OCI-LY1 (cell line): ENCODE measurements around the gene NDRG4.
A peak's percentile ranks its signal among the peaks of the same experiment; 100 is the strongest.

Experiments used
- H2AFZ ChIP-seq: fragments of 200-600 bp; sonication (generic), shearing (Covaris generic); 2 replicates; pipeline ENCODE4 v1.6.0; 2014; ENCODE audit warnings: antibody characterized with exemption, mild to moderate bottlenecking, low read length
- H3F3A ChIP-seq: fragments of 200-600 bp; sonication (generic), shearing (Covaris generic); 2 replicates; pipeline ENCODE4 v1.6.0; 2014; ENCODE audit warnings: mild to moderate bottlenecking, antibody characterized with exemption, low read length, moderate library complexity; ENCODE audit not compliant: insufficient read depth
- H3K27ac ChIP-seq: fragments of 200-600 bp; sonication (generic); 2 replicates; pipeline ENCODE4 v1.5.1; 2014; ENCODE audit warnings: low read length, mixed run types, mild to moderate bottlenecking, low read depth; ENCODE audit not compliant: poor library complexity, severe bottlenecking
- H3K27me3 ChIP-seq: fragments of 200-600 bp; sonication (generic); 2 replicates; pipeline ENCODE4 v1.6.0; 2014; ENCODE audit warnings: antibody characterized with exemption, mild to moderate bottlenecking, low read length, moderate library complexity; ENCODE audit not compliant: insufficient read depth
- H3K36me3 ChIP-seq: fragments of 200-600 bp; sonication (generic); 2 replicates; pipeline ENCODE4 v1.6.1; 2014; ENCODE audit warnings: mild to moderate bottlenecking, antibody characterized with exemption, low read length, moderate library complexity, mixed read lengths; ENCODE audit not compliant: insufficient read depth
- H3K4me1 ChIP-seq: fragments of 200-600 bp; sonication (generic); 2 replicates; pipeline ENCODE4 v1.5.1; 2014; ENCODE audit warnings: mild to moderate bottlenecking, low read length, moderate library complexity; ENCODE audit not compliant: insufficient read depth, severe bottlenecking
- H3K4me2 ChIP-seq: fragments of 200-600 bp; sonication (generic), shearing (Covaris generic); 2 replicates; pipeline ENCODE4 v1.6.1; 2014; ENCODE audit warnings: low read length
- H3K4me3 ChIP-seq: fragments of 200-600 bp; sonication (generic); 2 replicates; pipeline ENCODE4 v1.5.1; 2014; ENCODE audit warnings: low read length, low read depth, mild to moderate bottlenecking, mixed read lengths; ENCODE audit not compliant: poor library complexity, severe bottlenecking
- H3K79me2 ChIP-seq: fragments of 200-600 bp; shearing (Covaris generic); 2 replicates; pipeline ENCODE4 v1.6.1; 2016; ENCODE audit warnings: mixed run types, low read length, mixed read lengths; ENCODE audit not compliant: insufficient read depth
- H3K9ac ChIP-seq: fragments of 200-600 bp; sonication (generic), shearing (Covaris generic); 2 replicates; pipeline ENCODE4 v1.6.1; 2014; ENCODE audit warnings: mild to moderate bottlenecking, low read length, mixed read lengths
- H3K9me2 ChIP-seq: fragments of 200-600 bp; sonication (generic), shearing (Covaris generic); 2 replicates; pipeline ENCODE4 v1.6.1; 2014; ENCODE audit warnings: low read depth, mild to moderate bottlenecking, low read length, mixed read lengths
- H3K9me3 ChIP-seq: fragments of 200-600 bp; shearing (Covaris generic); 2 replicates; pipeline ENCODE4 v1.6.1; 2014; ENCODE audit warnings: low read length, mixed read lengths
- H4K20me1 ChIP-seq: fragments of 200-600 bp; sonication (generic), shearing (Covaris generic); 2 replicates; pipeline ENCODE4 v1.6.0; 2016; ENCODE audit warnings: mild to moderate bottlenecking, low read length; ENCODE audit not compliant: insufficient read depth
- EZH2 ChIP-seq: fragments of 200-600 bp; sonication (generic), shearing (Covaris generic); IDR thresholded peaks from 2 replicates; pipeline ENCODE4 v1.8.0; 2017; ENCODE audit warnings: borderline replicate concordance, mixed run types, mild to moderate bottlenecking, antibody characterized with exemption, low read length, moderate library complexity, mixed read lengths
- TF ChIP-seq, protein P1 (sequence below): fragments of 200-600 bp; sonication (generic), shearing (Covaris generic); IDR thresholded peaks from 2 replicates; pipeline ENCODE4 v1.5.1; 2017; ENCODE audit warnings: mild to moderate bottlenecking, antibody characterized with exemption, low read length, moderate library complexity, mixed read lengths

Gene NDRG4

DNA sequence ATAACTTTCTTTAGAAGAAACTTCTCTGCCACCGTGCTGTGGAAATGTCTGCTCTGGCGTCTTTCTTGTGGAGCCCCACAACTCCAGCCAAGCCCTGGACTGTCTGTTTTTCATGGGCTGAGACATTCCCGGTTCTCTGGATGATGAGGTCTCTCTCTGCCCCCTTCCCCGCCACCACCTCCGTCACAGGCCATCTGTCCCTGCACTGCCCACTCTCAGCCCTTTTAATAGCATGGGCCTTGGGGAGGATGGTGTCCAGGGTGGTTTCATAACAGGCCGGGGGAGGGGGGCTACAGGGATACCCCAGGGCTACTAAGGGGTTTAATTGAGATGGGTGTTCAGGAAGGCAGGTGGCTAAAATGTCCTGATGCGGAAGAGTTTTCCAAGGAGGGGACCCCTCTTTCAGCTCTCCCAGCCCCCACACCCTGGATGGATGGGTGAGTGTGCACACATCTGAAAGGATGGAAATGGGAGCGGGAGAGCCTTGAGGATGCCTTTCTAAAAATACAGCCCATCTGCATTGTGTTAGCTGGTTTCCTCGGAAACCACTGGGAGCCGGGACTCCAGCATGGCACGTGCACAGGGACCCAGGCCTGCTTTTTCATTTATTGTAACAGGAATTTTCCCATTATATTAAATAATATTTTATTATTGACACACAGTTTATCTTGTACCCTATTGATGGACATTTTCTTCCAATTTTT lies 14.6 kb upstream of the NDRG4 start:
- no peak overlapping the region for H3K27ac ChIP-seq
- no peak overlapping the region for H3K4me3 ChIP-seq
- no peak overlapping the region for H2AFZ ChIP-seq
- TF ChIP-seq, protein P1, sequence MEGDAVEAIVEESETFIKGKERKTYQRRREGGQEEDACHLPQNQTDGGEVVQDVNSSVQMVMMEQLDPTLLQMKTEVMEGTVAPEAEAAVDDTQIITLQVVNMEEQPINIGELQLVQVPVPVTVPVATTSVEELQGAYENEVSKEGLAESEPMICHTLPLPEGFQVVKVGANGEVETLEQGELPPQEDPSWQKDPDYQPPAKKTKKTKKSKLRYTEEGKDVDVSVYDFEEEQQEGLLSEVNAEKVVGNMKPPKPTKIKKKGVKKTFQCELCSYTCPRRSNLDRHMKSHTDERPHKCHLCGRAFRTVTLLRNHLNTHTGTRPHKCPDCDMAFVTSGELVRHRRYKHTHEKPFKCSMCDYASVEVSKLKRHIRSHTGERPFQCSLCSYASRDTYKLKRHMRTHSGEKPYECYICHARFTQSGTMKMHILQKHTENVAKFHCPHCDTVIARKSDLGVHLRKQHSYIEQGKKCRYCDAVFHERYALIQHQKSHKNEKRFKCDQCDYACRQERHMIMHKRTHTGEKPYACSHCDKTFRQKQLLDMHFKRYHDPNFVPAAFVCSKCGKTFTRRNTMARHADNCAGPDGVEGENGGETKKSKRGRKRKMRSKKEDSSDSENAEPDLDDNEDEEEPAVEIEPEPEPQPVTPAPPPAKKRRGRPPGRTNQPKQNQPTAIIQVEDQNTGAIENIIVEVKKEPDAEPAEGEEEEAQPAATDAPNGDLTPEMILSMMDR = no peak
- no peak for TF ChIP-seq EZH2
- no peaks in the 10 kb centered on the region for H3K9me3 ChIP-seq
- H3K79me2 ChIP-seq = no peaks in the 10 kb centered on the region
- no peak overlapping the region for H3K4me2 ChIP-seq
- no peaks in the 10 kb centered on the region for H4K20me1 ChIP-seq
- no peaks in the 10 kb centered on the region for H3K36me3 ChIP-seq
- H3F3A ChIP-seq = no peaks in the 10 kb centered on the region
- H3K27me3 ChIP-seq = no peaks in the 10 kb centered on the region
- H3K9ac ChIP-seq = no peak overlapping the region
- peaks cover 3% of the 10 kb centered on the region for H3K4me1 ChIP-seq
- H3K9me2 ChIP-seq = no peaks in the 10 kb centered on the region

DNA sequence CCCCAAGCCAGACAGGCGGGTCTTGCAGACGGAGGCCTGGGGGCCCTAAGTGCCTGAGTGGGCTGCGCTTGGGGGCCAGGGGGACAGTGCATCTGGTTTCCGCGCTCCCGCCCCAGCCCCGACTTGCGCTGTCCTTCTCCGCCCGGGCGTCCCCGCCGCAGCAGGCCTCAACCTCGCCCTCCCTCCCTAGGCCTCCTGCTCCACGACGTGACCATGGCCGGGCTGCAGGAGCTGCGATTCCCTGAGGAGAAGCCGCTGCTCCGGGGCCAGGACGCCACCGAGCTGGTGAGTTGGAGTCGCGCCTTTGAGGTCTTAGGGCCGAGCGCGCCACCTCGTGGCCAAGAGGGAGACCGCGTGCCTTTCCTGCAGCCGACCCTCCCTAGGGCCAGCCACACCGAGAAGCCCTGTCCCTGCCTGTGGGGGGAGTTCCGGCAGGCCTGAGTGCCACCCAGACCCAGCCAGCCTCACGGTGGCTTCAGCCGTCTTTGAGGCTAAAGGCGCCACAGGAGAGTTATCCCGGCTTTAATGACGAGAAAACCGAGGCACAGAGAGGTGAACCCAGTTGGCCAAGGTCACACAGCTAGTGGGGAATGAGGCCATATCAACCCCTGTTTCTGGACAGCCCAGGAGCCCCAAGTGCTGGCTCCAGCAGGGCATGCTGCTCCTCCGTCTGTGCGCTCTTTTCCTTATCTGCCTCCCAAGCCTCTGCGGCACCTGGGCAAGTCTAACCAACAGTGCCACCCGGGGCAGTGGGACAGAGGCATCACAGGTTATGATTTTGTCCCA lies 12.2 kb upstream of the NDRG4 start:
- peaks cover 3% of the 10 kb centered on the region for H3K4me1 ChIP-seq
- no peaks in the 10 kb centered on the region for H4K20me1 ChIP-seq
- no peaks in the 10 kb centered on the region for H3K27me3 ChIP-seq
- H3K9me3 ChIP-seq = no peaks in the 10 kb centered on the region
- no peak overlapping the region for H3K27ac ChIP-seq
- no peak overlapping the region for H3K9ac ChIP-seq
- no peak overlapping the region for H3K4me3 ChIP-seq
- H3K4me2 ChIP-seq = no peak overlapping the region
- H3F3A ChIP-seq = no peaks in the 10 kb centered on the region
- H2AFZ ChIP-seq = no peak overlapping the region
- no peaks in the 10 kb centered on the region for H3K36me3 ChIP-seq
- no peak for TF ChIP-seq EZH2
- TF ChIP-seq, protein P1 = peak; percentile 84
- no peaks in the 10 kb centered on the region for H3K79me2 ChIP-seq
- H3K9me2 ChIP-seq = no peaks in the 10 kb centered on the region

DNA sequence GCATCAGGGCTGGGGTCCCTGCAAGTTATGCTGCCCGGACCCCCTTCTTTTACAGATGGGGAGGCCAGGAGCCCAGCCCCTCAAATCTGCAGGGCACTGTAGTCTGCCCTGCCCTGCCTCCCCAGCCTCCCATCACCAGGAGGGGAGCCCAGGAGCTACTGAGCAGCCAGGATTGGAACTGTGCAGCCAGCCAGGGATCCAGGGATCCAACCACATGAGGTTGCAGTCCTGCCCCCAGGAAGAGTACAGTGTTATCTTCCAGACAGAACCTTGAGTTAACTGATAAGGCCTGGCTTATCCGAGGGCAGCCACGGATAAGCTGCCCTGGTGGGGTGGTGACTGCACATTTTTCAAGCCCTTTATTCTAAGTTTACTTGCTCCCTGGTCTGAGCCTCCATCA lies 11.4 kb upstream of the NDRG4 start:
- H3K9ac ChIP-seq = no peak overlapping the region
- TF ChIP-seq, protein P1 = no peak
- no peak for TF ChIP-seq EZH2
- H3K9me2 ChIP-seq = no peaks in the 10 kb centered on the region
- no peaks in the 10 kb centered on the region for H3K9me3 ChIP-seq
- no peak overlapping the region for H3K4me2 ChIP-seq
- H3K4me3 ChIP-seq = no peak overlapping the region
- H3F3A ChIP-seq = no peaks in the 10 kb centered on the region
- no peaks in the 10 kb centered on the region for H3K79me2 ChIP-seq
- H3K27ac ChIP-seq = no peak overlapping the region
- H3K36me3 ChIP-seq = no peaks in the 10 kb centered on the region
- no peaks in the 10 kb centered on the region for H4K20me1 ChIP-seq
- no peak overlapping the region for H2AFZ ChIP-seq
- H3K27me3 ChIP-seq = no peaks in the 10 kb centered on the region
- peaks cover 3% of the 10 kb centered on the region for H3K4me1 ChIP-seq
